Heart left ventricle (tissue), 13 donors: ENCODE data around the gene HIPK2.

Experiments
- CTCF ChIP-seq, 12 donors: fragments of 200-600 bp; sonication (generic) in 4 of 12; IDR thresholded peaks; one replicate each; pipeline versions ENCODE4 v1.5.0 to v1.8.0; 2018 to 2022; ENCODE audit warnings: antibody characterized with exemption in 12 of 12, mild to moderate bottlenecking in 5 of 12
- POLR2A ChIP-seq, 2 donors: fragments of 450-650 bp; IDR thresholded peaks; one replicate each; pipeline ENCODE4 v1.6.1; 2017; ENCODE audit warnings: antibody characterized with exemption in 2 of 2, mild to moderate bottlenecking in 2 of 2, moderate library complexity in 2 of 2
- donor health status: ischemic (EF 13 %, LVEDD 7.1; RV severe dilation, severe dysfunction).
- donor health status: DM: no; HTN: yes; CAD: no.
- donor health status: DM: no; HTN: no; CAD: no.
- donor health status: ischemic (EF 25% LVEDD 6.9; RV normal size, moderate dysfunction).
- donor health status: ischemic (EF 25% LVEDD 5.7; RV mildly dilated, moderate dysfunction).
- donor health status: ischemic (EF 35%, LVEDD 5.7; RV mildly dilated, moderate dysfunction).
- donor health status: nonischemic (EF 11% LVEDD 7.7; RV severe dilation, severe dysfunction).
- donor health status: DM: yes; HTN: yes; CAD: no.
- donor health status: PGD.
- donor health status: ischemic (EF 29% LVEDD 5.4; RV normal size, mild dysfunction).
- donor health status: nonischemic (EF 23%, LVEDD 6.1; RV moderate dilation, normal function).

DNA sequence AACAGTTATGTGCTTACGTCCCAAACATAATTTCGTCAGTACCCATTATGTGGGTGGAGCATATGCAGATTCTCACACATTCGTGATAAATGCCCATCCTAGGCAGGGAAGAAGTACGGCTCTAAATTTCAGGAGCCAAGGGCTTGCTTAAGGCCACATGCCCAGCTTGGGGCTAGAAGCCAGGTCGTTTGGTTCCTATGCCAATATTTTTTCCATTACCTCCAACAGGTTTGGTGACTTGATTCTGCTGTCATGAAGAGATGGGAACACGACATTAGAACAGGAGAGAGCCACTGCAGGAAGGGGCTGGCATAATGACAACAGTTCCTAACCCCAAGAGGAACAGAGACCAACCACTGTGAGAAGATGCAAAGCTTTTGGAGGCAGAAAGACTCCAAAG is 85.1 kb downstream of the HIPK2 start:
- TF ChIP-seq CTCF (IDR thresholded peaks at IDR 0.05) (no peak), POLR2A (IDR thresholded peaks at IDR 0.05) (no peak)
